SH-SY5Y (cell line): Measurements from ENCODE around the gene CERT1.

ENCODE experiments used
- GATA2 ChIP-seq: IDR thresholded peaks from 2 replicates; pipeline ENCODE4 v1.6.1; 2011; ENCODE audit warnings: mild to moderate bottlenecking, low read depth, low read length
- GATA3 ChIP-seq: IDR thresholded peaks from 2 replicates; pipeline ENCODE4 v1.6.1; 2011; ENCODE audit warnings: low read depth, mild to moderate bottlenecking, low read length, moderate library complexity

The CERT1 gene

DNA sequence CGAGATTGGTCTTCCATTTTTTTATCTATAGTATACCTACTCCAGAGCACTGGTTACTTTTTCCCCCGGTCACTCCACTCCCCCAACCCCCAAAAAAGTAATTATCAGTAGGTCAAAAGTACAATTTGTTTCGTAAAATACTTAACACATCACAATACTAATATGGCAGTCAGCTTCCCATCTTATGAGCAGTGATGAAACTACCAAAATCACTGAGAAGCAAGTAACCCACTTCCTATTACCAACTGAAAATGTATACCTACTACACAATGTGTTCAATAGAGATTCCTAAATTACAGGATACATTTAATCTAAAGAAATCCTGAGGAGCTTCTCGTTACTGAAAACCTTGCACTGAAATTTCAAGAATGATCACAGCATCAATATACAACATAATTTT is 1.9 kb downstream of the CERT1 start:
- TF ChIP-seq GATA2: no peak
- no peak for TF ChIP-seq GATA3

DNA sequence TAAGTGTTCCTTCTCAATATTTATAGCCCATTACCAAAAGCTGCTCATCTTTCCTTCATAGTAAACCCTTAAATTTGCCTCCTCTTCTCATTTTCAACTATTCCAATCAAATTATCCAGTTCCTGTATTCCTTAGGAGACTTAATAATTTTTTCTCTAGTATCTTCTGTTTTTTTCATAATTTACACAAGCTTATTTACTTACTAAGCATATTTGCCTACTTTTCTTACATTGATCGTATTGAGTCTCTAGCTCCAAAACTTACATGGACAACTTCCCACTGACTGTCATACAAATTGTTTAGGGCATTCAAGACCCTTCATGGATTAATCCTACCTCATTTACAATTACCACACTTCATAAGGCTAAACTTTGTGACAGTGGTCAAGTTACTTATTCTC is 3.6 kb downstream of the CERT1 start:
- TF ChIP-seq GATA3: no peak
- TF ChIP-seq GATA2: no peak

GRCh38 chr5:75498208-75498777 is 13.1 kb downstream of the CERT1 start:
- TF ChIP-seq GATA3 (no peak), GATA2 (no peak)

DNA sequence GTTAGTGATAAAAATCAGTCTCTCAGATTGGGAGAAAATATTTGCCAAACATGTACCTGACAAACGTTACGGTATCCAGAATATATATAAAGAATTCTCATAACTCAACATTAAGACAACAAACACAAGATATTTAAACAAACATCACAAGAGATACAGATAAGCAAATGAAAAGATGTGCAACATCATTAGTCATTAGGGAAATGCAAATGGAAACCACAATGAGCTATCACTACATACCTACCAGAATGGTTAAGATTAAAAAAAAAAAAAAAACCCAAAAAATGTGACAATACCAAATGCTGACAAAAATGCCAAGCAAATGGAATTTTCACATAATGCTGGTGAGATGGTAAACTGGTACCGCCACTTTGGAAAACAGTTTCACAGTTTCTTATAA is 15.4 kb downstream of the CERT1 start:
- no peak for TF ChIP-seq GATA2
- no peak for TF ChIP-seq GATA3

DNA sequence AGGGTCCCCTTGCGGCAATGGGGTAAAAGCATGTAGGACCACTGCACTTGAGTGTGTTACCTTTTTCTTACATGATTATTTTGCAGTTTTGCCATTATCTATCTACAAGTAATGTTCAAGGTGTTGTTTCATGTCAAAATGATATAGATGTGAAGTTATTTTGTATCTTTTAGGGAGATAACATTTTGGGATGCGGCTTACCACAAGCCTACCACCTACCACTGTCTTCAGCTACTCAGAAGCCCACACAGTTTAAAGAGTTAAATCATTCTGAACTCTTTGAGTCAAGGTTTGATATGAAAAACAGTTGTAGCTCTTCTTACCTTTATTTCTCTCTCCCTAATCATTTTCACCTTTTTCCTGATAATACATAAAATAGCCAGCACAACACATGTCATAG is 19.8 kb downstream of the CERT1 start:
- no peak for TF ChIP-seq GATA3
- TF ChIP-seq GATA2: no peak

DNA sequence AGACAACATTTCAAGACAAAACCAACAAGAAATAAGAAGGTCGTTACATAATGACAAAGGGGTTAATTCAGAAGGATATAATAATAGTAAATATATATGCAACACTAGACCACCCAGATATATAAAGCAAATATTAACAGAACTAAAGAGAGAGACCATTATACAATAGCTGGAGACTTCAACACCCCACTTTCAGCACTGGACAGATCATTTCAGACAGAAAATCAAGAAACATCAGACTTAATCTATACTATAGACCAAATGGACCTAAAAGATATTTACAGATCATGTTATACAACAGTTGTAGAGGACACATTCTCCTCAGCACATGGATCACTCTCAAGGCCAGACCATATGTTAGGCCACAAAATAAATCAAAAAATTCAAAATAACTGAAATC is 26.8 kb downstream of the CERT1 start:
- no peak for TF ChIP-seq GATA2

- no peak for TF ChIP-seq GATA3
- no peak for TF ChIP-seq GATA2
Measured at GRCh38 chr5:75482482-75482881, 28.9 kb downstream of the CERT1 start.

GRCh38 chr5:75481024-75481423 is 30.4 kb downstream of the CERT1 start:
- no peak for TF ChIP-seq GATA3
- no peak for TF ChIP-seq GATA2

- no peak for TF ChIP-seq GATA2
- TF ChIP-seq GATA3: no peak
Measured at GRCh38 chr5:75475364-75475763, 36.1 kb downstream of the CERT1 start.

GRCh38 chr5:75473463-75473862 is 38.0 kb downstream of the CERT1 start:
- TF ChIP-seq GATA2: no peak
- TF ChIP-seq GATA3: no peak

DNA sequence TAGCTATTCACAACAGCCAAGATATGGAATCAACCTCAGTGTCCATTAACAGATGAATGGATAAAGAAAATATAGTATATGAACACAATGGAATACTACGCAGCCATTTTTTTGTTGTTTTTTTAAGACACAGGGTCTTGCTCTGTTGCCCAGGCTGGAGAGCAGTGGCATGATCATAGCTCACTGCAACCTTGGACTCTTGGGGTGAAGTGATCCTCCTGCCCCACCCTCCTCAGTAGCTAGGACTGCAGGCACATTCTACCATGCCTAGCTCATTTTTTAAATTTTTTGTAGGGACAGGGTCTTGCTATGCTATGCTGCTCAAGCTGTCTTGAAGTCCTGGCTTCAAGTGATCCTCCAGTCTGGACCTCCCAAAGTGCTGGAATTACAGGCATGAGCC is 38.5 kb downstream of the CERT1 start:
- no peak for TF ChIP-seq GATA2
- no peak for TF ChIP-seq GATA3

DNA sequence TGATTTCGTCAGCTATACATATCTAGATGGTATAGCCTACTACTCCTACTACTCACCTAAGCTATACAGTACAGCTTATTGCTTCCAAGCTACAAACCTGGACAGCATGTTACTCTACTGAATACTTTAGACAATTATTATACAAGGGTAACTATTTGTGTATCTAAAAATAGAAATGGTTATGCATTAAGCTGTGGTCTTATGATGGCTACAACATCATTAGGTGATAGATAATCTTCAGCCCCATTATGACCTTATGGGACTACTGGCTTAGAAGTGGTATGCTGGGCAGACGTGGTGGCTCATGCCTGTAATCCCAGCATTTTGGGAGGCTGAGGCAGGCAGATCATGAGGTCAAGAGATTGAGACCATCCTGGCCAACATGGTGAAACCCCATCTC is 40.2 kb downstream of the CERT1 start:
- TF ChIP-seq GATA2 (no peak), GATA3 (no peak)

GRCh38 chr5:75469017-75469416 is 42.4 kb downstream of the CERT1 start:
- TF ChIP-seq GATA3 (no peak), GATA2 (no peak)

DNA sequence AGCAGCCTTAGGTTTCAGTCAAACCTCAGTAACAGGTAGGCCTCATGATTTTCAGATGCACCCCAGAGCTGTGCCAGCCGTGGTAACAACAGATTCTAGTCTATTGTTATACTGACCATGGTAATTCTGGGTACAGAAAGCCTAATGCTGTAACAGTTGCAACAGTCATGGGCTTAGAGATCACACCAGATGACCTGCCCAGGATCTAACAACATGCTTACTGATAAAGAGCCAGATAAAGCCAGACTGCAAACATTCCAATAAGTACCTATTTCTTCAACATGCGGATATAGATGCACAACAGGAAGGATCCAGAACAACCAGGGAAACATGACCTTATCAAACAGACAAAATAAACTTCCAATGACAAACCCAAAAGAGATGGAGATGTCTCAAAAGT is 42.8 kb downstream of the CERT1 start:
- TF ChIP-seq GATA3: no peak
- TF ChIP-seq GATA2: no peak

DNA sequence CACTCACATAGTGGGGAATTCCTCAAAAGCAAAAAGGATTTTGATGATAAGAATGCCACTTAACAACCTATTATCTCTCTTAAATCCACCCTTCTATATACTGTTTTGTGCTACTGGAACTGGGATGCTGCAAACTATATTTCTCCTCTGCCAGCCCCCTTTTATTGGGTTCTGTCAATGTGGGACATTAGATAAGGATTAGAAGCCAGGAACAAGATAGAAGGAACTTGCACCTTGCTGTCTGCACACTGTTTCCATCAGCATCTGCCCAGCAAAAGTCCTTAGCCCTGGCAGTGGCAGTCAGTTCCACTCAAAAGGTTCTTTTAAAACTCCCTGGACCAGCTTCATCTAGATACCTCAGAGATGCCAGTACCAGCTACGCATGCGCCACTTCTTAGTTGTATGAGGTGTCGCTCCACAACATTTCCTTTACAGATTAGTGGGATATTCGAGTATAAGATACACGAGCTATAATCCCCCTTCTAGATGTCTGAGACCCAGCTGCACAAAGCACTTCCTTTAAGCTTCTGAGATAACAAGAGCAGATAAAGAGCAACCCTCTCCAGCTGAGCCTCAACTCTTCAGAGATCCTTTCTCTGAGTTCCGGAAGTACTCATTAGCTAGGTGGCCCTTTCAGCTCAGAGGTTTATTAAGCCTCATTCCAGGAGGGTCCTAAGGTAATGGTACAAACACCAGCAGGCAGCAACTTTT is 45.3 kb downstream of the CERT1 start:
- TF ChIP-seq GATA3 (no peak), GATA2 (no peak)

DNA sequence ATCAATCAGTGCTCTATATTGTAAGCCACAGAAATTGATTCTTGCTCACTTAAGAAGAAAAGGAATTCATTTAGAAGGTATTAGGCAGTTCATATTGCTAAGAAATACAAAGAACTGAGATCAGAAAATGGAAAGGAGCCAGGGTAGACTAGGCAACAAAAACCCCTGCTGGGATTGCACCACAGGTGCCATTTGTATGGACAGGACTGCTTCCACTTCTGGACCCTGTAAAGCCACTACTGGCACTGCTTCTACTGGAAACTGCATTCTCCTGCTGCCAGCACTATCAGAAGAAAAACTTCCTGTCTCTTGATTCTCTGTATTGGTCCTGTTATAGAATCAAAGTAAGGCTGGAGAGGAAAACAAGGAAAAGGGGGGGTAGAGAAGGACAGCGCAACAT is 45.9 kb downstream of the CERT1 start:
- TF ChIP-seq GATA2: no peak
